Neural progenitor cell (in vitro differentiated cells): ENCODE results near the gene SLC6A12. TPM values are rescaled to one million over a fixed set of nuclear protein-coding genes. Genes with fewer than 3 reads are reported as not detected.

Experiments
- DNase-seq: peaks from one replicate; pipeline ENCODE4 v3.0.0-alpha.2; 2016; ENCODE audit warnings: low spot score
- H2AFZ ChIP-seq: fragments of 200-600 bp; sonication (generic); replicated peaks from 2 replicates; pipeline ENCODE4 v1.6.1; 2016; ENCODE audit warnings: antibody characterized with exemption
- H3F3A ChIP-seq: fragments of 200-600 bp; sonication (generic); 2 replicates; pipeline ENCODE4 v1.6.1; 2016; ENCODE audit warnings: antibody characterized with exemption, low read depth
- H3K27ac ChIP-seq: fragments of 200-600 bp; sonication (generic); 2 replicates; pipeline ENCODE4 v1.5.1; 2016; ENCODE audit warnings: mild to moderate bottlenecking
- H3K27me3 ChIP-seq: fragments of 200-600 bp; sonication (generic); 2 replicates; pipeline ENCODE4 v1.6.1; 2016; ENCODE audit warnings: mild to moderate bottlenecking, moderate library complexity
- H3K36me3 ChIP-seq: fragments of 200-600 bp; sonication (generic); 2 replicates; pipeline ENCODE4 v1.5.1; 2016
- H3K4me1 ChIP-seq: fragments of 200-600 bp; sonication (generic); 2 replicates; pipeline ENCODE4 v1.6.1; 2016; ENCODE audit warnings: mixed run types
- H3K4me2 ChIP-seq: fragments of 200-600 bp; sonication (generic); 2 replicates; pipeline ENCODE4 v1.6.1; 2016
- H3K4me3 ChIP-seq: fragments of 200-600 bp; sonication (generic); 2 replicates; pipeline ENCODE4 v1.5.1; 2016
- H3K79me2 ChIP-seq: fragments of 200-600 bp; sonication (generic); 2 replicates; pipeline ENCODE4 v1.6.1; 2016; ENCODE audit warnings: low read depth
- H3K9ac ChIP-seq: fragments of 200-600 bp; sonication (generic); 2 replicates; pipeline ENCODE4 v1.6.1; 2016
- H3K9me3 ChIP-seq: fragments of 200-600 bp; sonication (generic); 2 replicates; pipeline ENCODE4 v1.5.1; 2016; ENCODE audit warnings: low read depth
- H4K20me1 ChIP-seq: fragments of 200-600 bp; sonication (generic); 2 replicates; pipeline ENCODE4 v1.6.1; 2016; ENCODE audit warnings: low read depth
- H3K27ac Mint-ChIP-seq: 3 replicates; pipeline ENCODE4 v1.8.0; 2021; ENCODE audit warnings: mixed read lengths
- H3K27me3 Mint-ChIP-seq: 2 replicates; pipeline ENCODE4 v1.8.0; 2022; ENCODE audit warnings: low read depth, mild to moderate bottlenecking, inconsistent platforms, moderate library complexity, mixed read lengths; ENCODE audit not compliant: insufficient read depth
- H3K36me3 Mint-ChIP-seq: 3 replicates; pipeline ENCODE4 v1.8.0; 2021; ENCODE audit warnings: mixed read lengths
- H3K4me1 Mint-ChIP-seq: 3 replicates; pipeline ENCODE4 v1.8.0; 2021; ENCODE audit warnings: mixed read lengths
- H3K4me3 Mint-ChIP-seq: 3 replicates; pipeline ENCODE4 v1.8.0; 2021; ENCODE audit warnings: mild to moderate bottlenecking, moderate library complexity, mixed read lengths
- H3K9me3 Mint-ChIP-seq: 3 replicates; pipeline ENCODE4 v1.8.0; 2020; ENCODE audit warnings: mixed read lengths
- EZH2 ChIP-seq: fragments of 200-600 bp; sonication (generic); IDR thresholded peaks from 2 replicates; pipeline ENCODE4 v1.6.1; 2017; ENCODE audit warnings: antibody characterized with exemption, mild to moderate bottlenecking, moderate library complexity
- EZH2phosphoT487 ChIP-seq: fragments of 200-600 bp; sonication (generic); IDR thresholded peaks from 2 replicates; pipeline ENCODE4 v1.6.1; 2017; ENCODE audit warnings: antibody characterized with exemption
- total RNA-seq: library from RNA; depleted of rRNA; stranded (reverse); fragments of >200 nt; gene quantifications from 2 replicates; pipeline ENCODE4 v1.2.3, GENCODE V29; 2015; ENCODE audit warnings: low replicate concordance
- TF ChIP-seq, protein P1 (sequence below): fragments of 200-600 bp; sonication (generic); IDR thresholded peaks from 2 replicates; pipeline ENCODE4 v1.5.1; 2017; ENCODE audit warnings: antibody characterized with exemption, mild to moderate bottlenecking

The SLC6A12 gene
- total RNA-seq, 1 donor from 2014 or later: not detected

DNA sequence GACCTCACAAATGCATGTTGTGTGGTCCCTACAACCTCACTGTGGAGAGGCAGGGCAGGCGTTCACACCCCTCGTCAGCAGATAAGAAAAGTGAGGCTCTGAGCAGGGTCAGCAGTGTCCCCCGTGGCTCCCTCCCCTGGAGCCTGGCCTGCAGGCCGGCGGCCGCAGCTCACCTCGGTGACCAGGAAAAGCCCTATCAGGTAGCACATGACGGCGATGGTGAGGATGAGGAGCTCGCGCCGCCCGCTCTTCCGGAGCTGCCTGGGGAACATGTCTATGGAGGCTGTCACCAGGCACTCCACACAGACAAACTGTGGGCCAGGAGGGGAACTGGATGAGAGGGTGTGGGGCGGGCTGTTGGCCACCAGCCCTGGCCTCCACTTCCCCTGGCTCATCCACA, 18.0 kb downstream of the SLC6A12 start:
- Mint-ChIP-seq H3K9me3 (peaks cover 7% of the 10 kb centered on the region), H3K27me3 (peaks cover 30% of the 10 kb centered on the region), H3K4me1 (peaks cover 17% of the 10 kb centered on the region), H3K4me3 (peak overlapping the region; percentile 52), H3K27ac (no peak overlapping the region), H3K36me3 (no peaks in the 10 kb centered on the region)
- TF ChIP-seq, protein P1, sequence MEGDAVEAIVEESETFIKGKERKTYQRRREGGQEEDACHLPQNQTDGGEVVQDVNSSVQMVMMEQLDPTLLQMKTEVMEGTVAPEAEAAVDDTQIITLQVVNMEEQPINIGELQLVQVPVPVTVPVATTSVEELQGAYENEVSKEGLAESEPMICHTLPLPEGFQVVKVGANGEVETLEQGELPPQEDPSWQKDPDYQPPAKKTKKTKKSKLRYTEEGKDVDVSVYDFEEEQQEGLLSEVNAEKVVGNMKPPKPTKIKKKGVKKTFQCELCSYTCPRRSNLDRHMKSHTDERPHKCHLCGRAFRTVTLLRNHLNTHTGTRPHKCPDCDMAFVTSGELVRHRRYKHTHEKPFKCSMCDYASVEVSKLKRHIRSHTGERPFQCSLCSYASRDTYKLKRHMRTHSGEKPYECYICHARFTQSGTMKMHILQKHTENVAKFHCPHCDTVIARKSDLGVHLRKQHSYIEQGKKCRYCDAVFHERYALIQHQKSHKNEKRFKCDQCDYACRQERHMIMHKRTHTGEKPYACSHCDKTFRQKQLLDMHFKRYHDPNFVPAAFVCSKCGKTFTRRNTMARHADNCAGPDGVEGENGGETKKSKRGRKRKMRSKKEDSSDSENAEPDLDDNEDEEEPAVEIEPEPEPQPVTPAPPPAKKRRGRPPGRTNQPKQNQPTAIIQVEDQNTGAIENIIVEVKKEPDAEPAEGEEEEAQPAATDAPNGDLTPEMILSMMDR: no peak
- TF ChIP-seq EZH2phosphoT487 (no peak), EZH2 (no peak)
- Histone ChIP-seq H2AFZ (no peak overlapping the region), H3K9ac (no peak overlapping the region), H3K4me3 (no peak overlapping the region), H3K4me1 (no peaks in the 10 kb centered on the region), H3K27ac (no peak overlapping the region), H3K36me3 (no peaks in the 10 kb centered on the region), H4K20me1 (no peaks in the 10 kb centered on the region), H3K27me3 (peaks cover 55% of the 10 kb centered on the region), H3F3A (no peaks in the 10 kb centered on the region), H3K4me2 (no peak overlapping the region), H3K79me2 (no peaks in the 10 kb centered on the region), H3K9me3 (no peaks in the 10 kb centered on the region)
- DNase-seq: no peak

- Histone ChIP-seq H3K36me3 (no peaks in the 10 kb centered on the region), H3K27me3 (peaks cover 52% of the 10 kb centered on the region), H2AFZ (no peak overlapping the region), H3K79me2 (no peaks in the 10 kb centered on the region), H3K4me3 (no peak overlapping the region), H3K27ac (no peak overlapping the region), H3K9me3 (no peaks in the 10 kb centered on the region), H3K4me1 (no peaks in the 10 kb centered on the region), H3K4me2 (no peak overlapping the region), H4K20me1 (no peaks in the 10 kb centered on the region), H3F3A (no peaks in the 10 kb centered on the region), H3K9ac (no peak overlapping the region)
- TF ChIP-seq, protein P1: no peak
- TF ChIP-seq EZH2phosphoT487: no peak
- TF ChIP-seq EZH2: no peak
- H3K4me3 Mint-ChIP-seq: no peak overlapping the region
- no peaks in the 10 kb centered on the region for H3K36me3 Mint-ChIP-seq
- peaks cover 17% of the 10 kb centered on the region for H3K4me1 Mint-ChIP-seq
- H3K27me3 Mint-ChIP-seq: peaks cover 27% of the 10 kb centered on the region
- H3K9me3 Mint-ChIP-seq: peaks cover 7% of the 10 kb centered on the region
- H3K27ac Mint-ChIP-seq: no peak overlapping the region
- DNase-seq: no peak
Measured at GRCh38 chr12:195156-195555, 18.8 kb downstream of the SLC6A12 start.

DNA sequence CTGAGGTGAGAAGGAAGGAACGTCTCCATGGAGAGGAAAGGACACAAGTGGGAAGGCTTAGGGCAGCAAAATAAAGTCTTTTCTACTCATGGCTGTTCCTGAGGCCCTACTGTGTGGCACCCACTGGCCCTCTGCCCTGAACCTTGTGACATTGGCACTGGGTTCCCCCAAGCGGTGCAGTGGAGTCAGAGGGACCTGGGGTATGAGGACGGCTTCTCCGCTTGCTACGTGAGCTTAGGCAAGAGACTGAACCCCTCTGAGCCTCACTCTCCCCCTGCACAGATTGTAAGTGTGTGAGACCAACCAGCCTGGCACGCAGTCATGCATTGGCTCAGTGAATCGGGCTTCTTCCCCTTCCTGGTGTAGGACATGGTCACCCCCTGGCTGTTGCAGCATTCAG, 19.7 kb downstream of the SLC6A12 start:
- Histone ChIP-seq H4K20me1 (no peaks in the 10 kb centered on the region), H3K4me3 (no peak overlapping the region), H3K79me2 (no peaks in the 10 kb centered on the region), H3K36me3 (no peaks in the 10 kb centered on the region), H3K27me3 (peaks cover 52% of the 10 kb centered on the region), H3F3A (no peaks in the 10 kb centered on the region), H3K9me3 (no peaks in the 10 kb centered on the region), H3K27ac (no peak overlapping the region), H3K9ac (no peak overlapping the region), H3K4me1 (no peaks in the 10 kb centered on the region), H3K4me2 (no peak overlapping the region), H2AFZ (no peak overlapping the region)
- no peak for DNase-seq
- Mint-ChIP-seq H3K36me3 (no peaks in the 10 kb centered on the region), H3K4me1 (peaks cover 11% of the 10 kb centered on the region), H3K9me3 (peaks cover 7% of the 10 kb centered on the region), H3K4me3 (no peak overlapping the region), H3K27ac (no peak overlapping the region), H3K27me3 (peaks cover 22% of the 10 kb centered on the region)
- TF ChIP-seq, protein P1: no peak
- TF ChIP-seq EZH2phosphoT487 (no peak), EZH2 (no peak)
